Fibroblast of lung (primary cell): Measurements from ENCODE around the gene NOS1AP.

Experiments
- EZH2 ChIP-seq: IDR thresholded peaks from 2 replicates; pipeline ENCODE4 v1.5.1; 2012; ENCODE audit warnings: low read length, control low read depth, mild to moderate bottlenecking; ENCODE audit errors: missing control alignments
- TF ChIP-seq, protein P1 (sequence below), 2 donors: IDR thresholded peaks in 1 of 2; conservative IDR thresholded peaks in 1 of 2; 1 replicate in 1 of 2; 2 replicates in 1 of 2; pipeline ENCODE4 v1.5.1; 2011 to 2012; ENCODE audit warnings: low read length in 2 of 2, control low read depth in 1 of 2, inconsistent platforms in 1 of 2, low read depth in 1 of 2, mild to moderate bottlenecking in 1 of 2

- no peak for TF ChIP-seq EZH2
- TF ChIP-seq, protein P1, sequence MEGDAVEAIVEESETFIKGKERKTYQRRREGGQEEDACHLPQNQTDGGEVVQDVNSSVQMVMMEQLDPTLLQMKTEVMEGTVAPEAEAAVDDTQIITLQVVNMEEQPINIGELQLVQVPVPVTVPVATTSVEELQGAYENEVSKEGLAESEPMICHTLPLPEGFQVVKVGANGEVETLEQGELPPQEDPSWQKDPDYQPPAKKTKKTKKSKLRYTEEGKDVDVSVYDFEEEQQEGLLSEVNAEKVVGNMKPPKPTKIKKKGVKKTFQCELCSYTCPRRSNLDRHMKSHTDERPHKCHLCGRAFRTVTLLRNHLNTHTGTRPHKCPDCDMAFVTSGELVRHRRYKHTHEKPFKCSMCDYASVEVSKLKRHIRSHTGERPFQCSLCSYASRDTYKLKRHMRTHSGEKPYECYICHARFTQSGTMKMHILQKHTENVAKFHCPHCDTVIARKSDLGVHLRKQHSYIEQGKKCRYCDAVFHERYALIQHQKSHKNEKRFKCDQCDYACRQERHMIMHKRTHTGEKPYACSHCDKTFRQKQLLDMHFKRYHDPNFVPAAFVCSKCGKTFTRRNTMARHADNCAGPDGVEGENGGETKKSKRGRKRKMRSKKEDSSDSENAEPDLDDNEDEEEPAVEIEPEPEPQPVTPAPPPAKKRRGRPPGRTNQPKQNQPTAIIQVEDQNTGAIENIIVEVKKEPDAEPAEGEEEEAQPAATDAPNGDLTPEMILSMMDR (conservative IDR thresholded peaks at IDR 0.05 in 1 of 2, IDR thresholded peaks at IDR 0.05 in 1 of 2; ENCODE audit: low read depth in 1 of 2, low read length in 2 of 2) = no peak
These were observed 222.9 kb downstream of the NOS1AP start for GRCh38 chr1:162292422-162292849.
